Fibroblast of lung (primary cell): Measurements from ENCODE around the gene SPI1. TPM values are rescaled to one million over a fixed set of nuclear protein-coding genes. Genes with fewer than 3 reads are reported as not detected.

Experiments used
- DNase-seq, 2 donors: peaks; one replicate each; pipeline versions ENCODE4 v3.0.0 to v3.0.0-alpha.2; 2010; ENCODE audit warnings: low read depth in 2 of 2
- H2AFZ ChIP-seq: 2 replicates; pipeline ENCODE4 v1.5.1; 2012; ENCODE audit warnings: low read length, control low read depth, inconsistent platforms
- H3K27ac ChIP-seq: 2 replicates; pipeline ENCODE4 v1.5.1; 2011; ENCODE audit warnings: low read length, control low read depth; ENCODE audit not compliant: insufficient read depth
- H3K27me3 ChIP-seq: 2 replicates; pipeline ENCODE4 v1.5.1; 2011; ENCODE audit warnings: mild to moderate bottlenecking, low read length; ENCODE audit not compliant: control insufficient read depth, insufficient read depth
- H3K36me3 ChIP-seq: 2 replicates; pipeline ENCODE4 v1.5.1; 2011; ENCODE audit warnings: low read length; ENCODE audit not compliant: control insufficient read depth, insufficient read depth
- H3K4me1 ChIP-seq: 2 replicates; pipeline ENCODE4 v1.5.1; 2011; ENCODE audit warnings: low read length; ENCODE audit not compliant: control insufficient read depth, insufficient read depth; ENCODE audit errors: extremely low read depth
- H3K4me2 ChIP-seq: 2 replicates; pipeline ENCODE4 v1.5.1; 2011; ENCODE audit warnings: low read length, control low read depth; ENCODE audit not compliant: insufficient read depth; ENCODE audit errors: extremely low read depth
- H3K4me3 ChIP-seq, 4 experiments: fragments of 200-600 bp in 1 of 4; sonication (generic) in 1 of 4; replicated peaks in 1 of 4; 2 replicates each; pipeline ENCODE4 v1.5.1; 2011 to 2016; ENCODE audit warnings: low read length in 4 of 4, low read depth in 3 of 4, mild to moderate bottlenecking in 3 of 4, control low read depth in 2 of 4, inconsistent platforms in 1 of 4, mixed read lengths in 1 of 4; ENCODE audit not compliant: insufficient read depth in 1 of 4; ENCODE audit errors: control extremely low read depth in 1 of 4
- H3K79me2 ChIP-seq: 2 replicates; pipeline ENCODE4 v1.5.1; 2012; ENCODE audit warnings: mild to moderate bottlenecking, low read length, inconsistent platforms; ENCODE audit not compliant: control insufficient read depth, insufficient read depth
- H3K9ac ChIP-seq: 2 replicates; pipeline ENCODE4 v1.5.1; 2011; ENCODE audit warnings: mild to moderate bottlenecking, low read length, control low read depth; ENCODE audit not compliant: insufficient read depth
- H3K9me3 ChIP-seq: 2 replicates; pipeline ENCODE4 v1.5.1; 2012; ENCODE audit warnings: low read depth, low read length; ENCODE audit not compliant: control insufficient read depth, insufficient read depth
- H4K20me1 ChIP-seq: 2 replicates; pipeline ENCODE4 v1.5.1; 2011; ENCODE audit warnings: low read length; ENCODE audit not compliant: control insufficient read depth, insufficient read depth; ENCODE audit errors: extremely low read depth
- CTCF ChIP-seq, 2 donors: IDR thresholded peaks in 1 of 2; conservative IDR thresholded peaks in 1 of 2; 1 replicate in 1 of 2; 2 replicates in 1 of 2; pipeline ENCODE4 v1.5.1; 2011 to 2012; ENCODE audit warnings: low read length in 2 of 2, control low read depth in 1 of 2, inconsistent platforms in 1 of 2, low read depth in 1 of 2, mild to moderate bottlenecking in 1 of 2
- EZH2 ChIP-seq: IDR thresholded peaks from 2 replicates; pipeline ENCODE4 v1.5.1; 2012; ENCODE audit warnings: low read length, control low read depth, mild to moderate bottlenecking; ENCODE audit errors: missing control alignments
- polyA plus RNA-seq, 2 donors: library from polyadenylated mRNA; depleted of rRNA in 1 of 2; stranded (reverse) in 1 of 2; unstranded in 1 of 2; fragments of >200 nt; gene quantifications; 2 replicates each; pipeline ENCODE4 v1.2.1, GENCODE V29; 2011 to 2012; ENCODE audit warnings: missing spikeins in 1 of 2
- total RNA-seq: library from RNA; depleted of rRNA; stranded (reverse); fragments of >200 nt; gene quantifications from 2 replicates; pipeline ENCODE4 v1.2.1, GENCODE V29; 2014

SPI1 gene
- total and polyA plus RNA-seq, 2 donors (not counting 1 experiment from before 2014, with no cell fraction given): not detected

- Histone ChIP-seq H3K9ac (no peak overlapping the region), H3K79me2 (no peaks in the 10 kb centered on the region), H3K36me3 (no peaks in the 10 kb centered on the region), H3K27me3 (no peaks in the 10 kb centered on the region), H3K9me3 (no peaks in the 10 kb centered on the region), H4K20me1 (no peaks in the 10 kb centered on the region), H2AFZ (peak overlapping the region; percentile 14), H3K4me3 (no peak overlapping the region), H3K27ac (no peak overlapping the region), H3K4me1 (no peaks in the 10 kb centered on the region), H3K4me2 (no peak overlapping the region)
- no peak for TF ChIP-seq CTCF (conservative IDR thresholded peaks at IDR 0.05 in 1 of 2, IDR thresholded peaks at IDR 0.05 in 1 of 2; ENCODE audit: low read depth in 1 of 2, low read length in 2 of 2)
- no peak for TF ChIP-seq EZH2
- no peak for DNase-seq
Observed at GRCh38 chr11:47353978-47354774, 24.2 kb downstream of the SPI1 start.

GRCh38 chr11:47352556-47352955 is 25.8 kb downstream of the SPI1 start, which contains the start of gene MYBPC3:
Gene MYBPC3 (minus strand): TSS chr11:47352702. CDS start chr11:47352647, 55 bp downstream.
- Histone ChIP-seq H3K9me3 (no peaks in the 10 kb centered on the region), H3K4me1 (no peaks in the 10 kb centered on the region), H3K79me2 (no peaks in the 10 kb centered on the region), H3K9ac (no peak within 1 kb of the TSS), H3K36me3 (no peaks in the 10 kb centered on the region), H3K27me3 (no peaks in the 10 kb centered on the region), H4K20me1 (no peaks in the 10 kb centered on the region), H3K4me3 (no peak within 1 kb of the TSS), H2AFZ (no peak within 1 kb of the TSS), H3K4me2 (no peak within 1 kb of the TSS), H3K27ac (no peak within 1 kb of the TSS)
- no peak for DNase-seq
- TF ChIP-seq EZH2: no peak
- TF ChIP-seq CTCF (conservative IDR thresholded peaks at IDR 0.05 in 1 of 2, IDR thresholded peaks at IDR 0.05 in 1 of 2; ENCODE audit: low read depth in 1 of 2, low read length in 2 of 2): no peak

- H3K4me1 ChIP-seq: no peaks in the 10 kb centered on the region
- no peak for TF ChIP-seq EZH2
- no peak for TF ChIP-seq CTCF (conservative IDR thresholded peaks at IDR 0.05 in 1 of 2, IDR thresholded peaks at IDR 0.05 in 1 of 2; ENCODE audit: low read depth in 1 of 2, low read length in 2 of 2)
Observed at GRCh38 chr11:47351156-47352126, 26.9 kb downstream of the SPI1 start.

More at GRCh38 chr11:47351156-47352126, 26.9 kb downstream of the SPI1 start:
- Histone ChIP-seq H3K36me3 (no peaks in the 10 kb centered on the region), H3K9me3 (no peaks in the 10 kb centered on the region), H3K9ac (no peak overlapping the region), H3K79me2 (no peaks in the 10 kb centered on the region), H3K27me3 (no peaks in the 10 kb centered on the region), H3K4me2 (no peak overlapping the region), H3K27ac (no peak overlapping the region), H2AFZ (no peak overlapping the region), H4K20me1 (no peaks in the 10 kb centered on the region), H3K4me3 (no peak overlapping the region)
- DNase-seq: no peak
